Activated B cell treated with CpG ODN at 0.5 μM for 24 hours (primary cell): ENCODE results near the gene NID1. TPM values are rescaled to one million over a fixed set of nuclear protein-coding genes. Genes with fewer than 3 reads are reported as not detected.

ENCODE experiments used
- ATAC-seq: fragments of 200-7000 bp; cut with Tn5 transposase; one replicate; pipeline ENCODE4 v1.10.0; 2021; ENCODE audit warnings: low read depth, mild to moderate bottlenecking, moderate library complexity
- CTCF ChIA-PET: fragments of 350-600 bp; sonication (Branson Sonifier 250); formaldehyde crosslinking; loops from one replicate; lab custom pipeline; 2021; ENCODE audit warnings: antibody characterized with exemption; lab: Charles Lee
- POLR2A ChIA-PET: fragments of 350-600 bp; sonication (Branson Sonifier 250); formaldehyde crosslinking; loops from one replicate; lab custom pipeline; 2021; ENCODE audit warnings: antibody characterized with exemption; lab: Charles Lee
- DNase-seq: peaks from one replicate; pipeline ENCODE4 v3.0.0; 2022
- H3K27ac Mint-ChIP-seq: one replicate; pipeline ENCODE4 v1.8.0; 2020; ENCODE audit warnings: mixed read lengths
- H3K27me3 Mint-ChIP-seq: one replicate; pipeline ENCODE4 v1.8.0; 2021; ENCODE audit warnings: mixed read lengths
- H3K36me3 Mint-ChIP-seq: one replicate; pipeline ENCODE4 v1.8.0; 2021; ENCODE audit warnings: low read depth, mixed read lengths
- H3K4me1 Mint-ChIP-seq: one replicate; pipeline ENCODE4 v1.8.0; 2021; ENCODE audit warnings: mixed read lengths
- H3K4me3 Mint-ChIP-seq: one replicate; pipeline ENCODE4 v1.8.0; 2020; ENCODE audit warnings: mild to moderate bottlenecking, mixed read lengths
- H3K9me3 Mint-ChIP-seq: one replicate; pipeline ENCODE4 v1.8.0; 2020; ENCODE audit warnings: mixed read lengths
- intact Hi-C: fragments of 100-400 bp; cut with micrococcal nuclease; formaldehyde crosslinking; loops from one replicate; pipeline ENCODE4 v1.15.1; 2024
- total RNA-seq: library from RNA; stranded (reverse); gene quantifications from 2 replicates; pipeline ENCODE4 v1.2.3, GENCODE V29; 2022
- TF ChIP-seq, protein P1 (sequence below): fragments of 200-600 bp; IDR thresholded peaks from one replicate; pipeline ENCODE4 v1.8.0; 2022; ENCODE audit warnings: antibody characterized with exemption, mild to moderate bottlenecking

The NID1 gene
- total RNA-seq, 1 donor from 2014 or later = 0.04 TPM

DNA sequence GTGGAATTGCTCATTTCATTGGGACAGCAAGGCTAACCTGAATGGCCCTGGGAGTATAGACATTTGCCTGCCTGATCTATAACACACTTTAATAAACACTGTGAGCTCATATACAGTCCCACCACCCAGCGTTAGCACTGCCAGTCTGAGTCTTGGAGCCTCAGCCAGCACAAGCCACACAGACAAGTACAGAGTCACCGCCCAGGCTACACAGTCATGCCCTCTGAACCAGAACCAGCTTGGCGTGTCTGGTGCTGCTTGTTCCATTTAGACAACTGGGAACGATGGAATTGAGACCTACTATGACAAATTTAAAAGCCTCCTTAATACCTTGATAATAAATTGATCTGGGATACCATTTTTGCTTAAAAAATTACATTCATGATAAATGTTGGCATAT, 31.6 kb downstream of the NID1 start:
- H3K4me1 Mint-ChIP-seq = no peaks in the 10 kb centered on the region
- DNase-seq (no peak), ATAC-seq (no peak)
- TF ChIP-seq, protein P1, sequence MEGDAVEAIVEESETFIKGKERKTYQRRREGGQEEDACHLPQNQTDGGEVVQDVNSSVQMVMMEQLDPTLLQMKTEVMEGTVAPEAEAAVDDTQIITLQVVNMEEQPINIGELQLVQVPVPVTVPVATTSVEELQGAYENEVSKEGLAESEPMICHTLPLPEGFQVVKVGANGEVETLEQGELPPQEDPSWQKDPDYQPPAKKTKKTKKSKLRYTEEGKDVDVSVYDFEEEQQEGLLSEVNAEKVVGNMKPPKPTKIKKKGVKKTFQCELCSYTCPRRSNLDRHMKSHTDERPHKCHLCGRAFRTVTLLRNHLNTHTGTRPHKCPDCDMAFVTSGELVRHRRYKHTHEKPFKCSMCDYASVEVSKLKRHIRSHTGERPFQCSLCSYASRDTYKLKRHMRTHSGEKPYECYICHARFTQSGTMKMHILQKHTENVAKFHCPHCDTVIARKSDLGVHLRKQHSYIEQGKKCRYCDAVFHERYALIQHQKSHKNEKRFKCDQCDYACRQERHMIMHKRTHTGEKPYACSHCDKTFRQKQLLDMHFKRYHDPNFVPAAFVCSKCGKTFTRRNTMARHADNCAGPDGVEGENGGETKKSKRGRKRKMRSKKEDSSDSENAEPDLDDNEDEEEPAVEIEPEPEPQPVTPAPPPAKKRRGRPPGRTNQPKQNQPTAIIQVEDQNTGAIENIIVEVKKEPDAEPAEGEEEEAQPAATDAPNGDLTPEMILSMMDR = no peak
- no peaks in the 10 kb centered on the region for H3K9me3 Mint-ChIP-seq
- no peaks in the 10 kb centered on the region for H3K36me3 Mint-ChIP-seq
- intact Hi-C loops = no loop called here
- peaks cover 7% of the 10 kb centered on the region for H3K27me3 Mint-ChIP-seq
- POLR2A ChIA-PET = no interaction called here
- H3K4me3 Mint-ChIP-seq = no peak overlapping the region
- CTCF ChIA-PET = no interaction called here
- H3K27ac Mint-ChIP-seq = no peak overlapping the region

DNA sequence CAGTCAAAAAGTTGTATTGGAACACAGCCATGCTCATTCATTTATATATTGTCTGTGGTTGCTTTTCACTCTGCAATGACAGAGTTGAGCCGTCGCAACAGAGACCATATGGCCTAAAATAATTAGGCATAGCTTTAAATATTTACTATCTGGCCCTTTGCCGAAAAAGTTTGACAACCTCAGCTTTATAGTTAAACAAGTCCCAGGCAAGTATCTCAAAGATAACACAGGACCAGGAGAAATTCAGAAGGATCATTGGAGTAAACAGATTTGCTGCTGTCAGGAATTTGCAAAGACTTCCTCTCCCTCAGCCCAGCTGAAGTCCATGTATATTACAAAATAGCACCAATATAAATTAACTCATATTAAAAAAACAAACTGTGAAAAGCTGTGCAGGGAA, 34.4 kb downstream of the NID1 start:
- Mint-ChIP-seq H3K27ac (no peak overlapping the region), H3K4me1 (no peaks in the 10 kb centered on the region), H3K4me3 (no peak overlapping the region), H3K36me3 (no peaks in the 10 kb centered on the region), H3K27me3 (no peaks in the 10 kb centered on the region), H3K9me3 (no peaks in the 10 kb centered on the region)
- POLR2A ChIA-PET = no interaction called here
- intact Hi-C loops = no loop called here
- no peak for DNase-seq
- CTCF ChIA-PET = no interaction called here
- no peak for ATAC-seq
- TF ChIP-seq, protein P1 = no peak

DNA sequence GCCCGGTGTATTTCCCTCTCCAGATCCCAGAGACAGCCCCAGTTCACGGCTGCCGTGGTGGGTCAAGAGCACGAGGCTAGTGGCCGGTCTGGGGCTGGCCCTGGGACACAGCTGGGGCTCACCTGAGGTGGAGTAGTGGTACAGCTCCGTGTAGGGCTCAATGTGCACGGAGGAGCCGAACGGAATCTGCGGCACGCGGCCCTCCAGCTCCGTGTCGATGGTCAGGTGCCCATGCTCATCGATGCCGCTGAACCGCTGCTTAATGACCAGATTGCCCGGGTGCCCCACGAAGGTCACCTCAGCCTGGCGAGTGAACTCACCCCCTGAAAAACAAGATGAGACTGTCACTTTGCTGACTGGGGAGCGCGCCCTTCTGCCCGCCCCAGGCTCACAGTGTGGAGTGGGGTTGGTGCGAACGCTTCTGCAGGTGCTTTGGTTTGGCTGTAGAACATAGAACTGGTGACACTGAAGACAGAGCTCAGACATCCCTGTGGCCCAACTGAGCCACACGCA, 35.4 kb downstream of the NID1 start:
- H3K36me3 Mint-ChIP-seq = no peaks in the 10 kb centered on the region

DNA sequence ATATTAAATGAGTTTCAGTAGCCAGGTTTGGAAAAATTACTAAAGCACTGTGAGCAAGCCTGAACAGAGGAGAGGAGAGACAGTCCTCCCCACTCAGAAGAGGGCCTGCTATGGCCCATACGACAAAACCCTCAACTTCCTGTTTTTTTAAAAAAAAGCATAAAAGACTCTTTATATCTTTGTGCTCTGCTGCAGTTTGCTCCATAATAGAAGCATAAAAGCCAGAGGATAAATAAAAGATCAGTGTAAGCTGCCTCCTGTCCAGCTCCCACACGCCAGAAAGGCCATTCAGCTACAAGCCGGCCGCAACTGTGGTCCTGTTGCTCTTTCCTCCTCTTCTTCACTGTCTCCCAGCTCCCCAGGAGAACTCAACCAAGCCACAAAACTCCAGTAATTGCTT, 37.8 kb downstream of the NID1 start:
- Mint-ChIP-seq H3K4me1 (no peaks in the 10 kb centered on the region), H3K27me3 (no peaks in the 10 kb centered on the region), H3K36me3 (no peaks in the 10 kb centered on the region), H3K9me3 (no peaks in the 10 kb centered on the region), H3K27ac (no peak overlapping the region), H3K4me3 (no peak overlapping the region)
- intact Hi-C loops = no loop called here
- DNase-seq (no peak), ATAC-seq (no peak)
- ChIA-PET CTCF (no interaction called here), POLR2A (no interaction called here)
- TF ChIP-seq, protein P1 = no peak

More for the DNA sequence above, 35.4 kb downstream of the NID1 start:
- ChIA-PET CTCF (no interaction called here), POLR2A (no interaction called here)
- H3K27me3 Mint-ChIP-seq = no peaks in the 10 kb centered on the region
- intact Hi-C loops = no loop called here
- ATAC-seq (no peak), DNase-seq (no peak)
- TF ChIP-seq, protein P1 = no peak
- no peak overlapping the region for H3K4me3 Mint-ChIP-seq
- H3K9me3 Mint-ChIP-seq = no peaks in the 10 kb centered on the region
- H3K27ac Mint-ChIP-seq = no peak overlapping the region
- H3K4me1 Mint-ChIP-seq = no peaks in the 10 kb centered on the region

DNA sequence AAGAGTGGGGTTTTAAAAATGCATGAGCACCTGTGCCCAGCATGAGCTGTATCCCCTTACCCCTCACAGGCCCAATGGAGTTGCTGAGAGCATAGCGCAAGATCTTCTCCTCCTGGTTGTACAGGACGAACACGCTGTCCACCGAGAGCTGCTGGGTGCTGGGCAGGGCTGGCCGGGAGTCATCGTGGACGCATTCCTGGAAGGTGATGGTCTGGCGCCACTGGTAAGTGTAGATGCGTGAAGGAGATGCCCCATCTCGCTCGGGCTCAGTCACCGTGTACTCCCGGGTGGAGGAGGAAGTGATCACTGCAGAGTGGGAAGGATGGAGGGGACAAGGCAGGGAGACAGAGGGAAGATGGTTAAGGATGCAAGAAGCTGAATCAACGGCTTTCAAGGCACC, 39.1 kb downstream of the NID1 start:
- ATAC-seq (no peak), DNase-seq (no peak)
- intact Hi-C loops = no loop called here
- H3K36me3 Mint-ChIP-seq = no peaks in the 10 kb centered on the region
- H3K4me1 Mint-ChIP-seq = no peaks in the 10 kb centered on the region
- CTCF ChIA-PET = no interaction called here
- TF ChIP-seq, protein P1 = no peak
- no peak overlapping the region for H3K27ac Mint-ChIP-seq
- POLR2A ChIA-PET = no interaction called here
- no peaks in the 10 kb centered on the region for H3K9me3 Mint-ChIP-seq
- no peaks in the 10 kb centered on the region for H3K27me3 Mint-ChIP-seq
- H3K4me3 Mint-ChIP-seq = no peak overlapping the region
